WTC11 (cell line): Measurements from ENCODE around the gene TAAR8.

Source experiments
- CREB1 ChIP-seq: sonication (generic); formaldehyde crosslinking; IDR thresholded peaks from 2 replicates; pipeline ENCODE4 v1.8.0; 2023; ENCODE audit warnings: mild to moderate bottlenecking, missing genetic modification reagents
- NR2C2 ChIP-seq: sonication (generic); formaldehyde crosslinking; IDR thresholded peaks from 2 replicates; pipeline ENCODE4 v1.8.0; 2022; ENCODE audit warnings: mild to moderate bottlenecking, missing genetic modification reagents
- SMAD3 ChIP-seq: sonication (generic); formaldehyde crosslinking; IDR thresholded peaks from 2 replicates; pipeline ENCODE4 v1.8.0; 2022; ENCODE audit warnings: missing genetic modification reagents, mild to moderate bottlenecking, borderline replicate concordance
- TF ChIP-seq, protein P1 (sequence below): fragments of 200-600 bp; IDR thresholded peaks from 2 replicates; pipeline ENCODE4 v1.8.0; 2022; ENCODE audit warnings: antibody characterized with exemption

DNA sequence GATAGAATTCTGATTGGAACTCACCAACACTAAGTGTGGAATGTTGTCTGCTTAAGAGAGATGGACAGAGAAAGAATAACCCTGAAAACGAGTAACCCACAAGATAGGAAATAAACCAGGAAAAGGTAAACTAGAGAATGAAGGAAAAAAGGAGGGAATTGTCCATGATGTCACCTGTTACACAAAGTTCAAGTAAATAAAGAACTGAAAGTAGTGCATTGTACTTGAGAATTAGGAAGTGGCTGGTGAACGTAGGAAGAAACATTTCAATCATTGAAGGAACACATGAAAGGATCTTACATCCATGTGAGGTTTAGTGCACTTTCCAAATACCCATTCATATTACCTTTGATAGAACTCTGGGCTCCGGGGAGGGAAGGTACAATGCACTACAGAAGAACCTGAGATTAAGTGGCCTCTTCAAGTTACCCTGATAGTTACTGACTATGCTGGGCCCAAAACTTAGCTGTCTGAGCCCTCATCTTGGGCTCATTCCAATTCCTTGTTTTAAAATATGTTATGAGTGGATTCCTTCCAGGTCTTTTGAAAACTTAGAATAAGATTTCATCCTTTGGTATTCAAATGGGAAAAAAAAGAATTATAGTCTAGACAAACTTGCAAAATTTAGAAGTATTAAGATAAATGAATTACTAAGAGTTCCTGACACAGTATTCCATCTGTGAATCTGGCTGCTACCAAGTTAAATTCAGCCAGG is 38.5 kb upstream of the TAAR8 start:
- TF ChIP-seq, protein P1, sequence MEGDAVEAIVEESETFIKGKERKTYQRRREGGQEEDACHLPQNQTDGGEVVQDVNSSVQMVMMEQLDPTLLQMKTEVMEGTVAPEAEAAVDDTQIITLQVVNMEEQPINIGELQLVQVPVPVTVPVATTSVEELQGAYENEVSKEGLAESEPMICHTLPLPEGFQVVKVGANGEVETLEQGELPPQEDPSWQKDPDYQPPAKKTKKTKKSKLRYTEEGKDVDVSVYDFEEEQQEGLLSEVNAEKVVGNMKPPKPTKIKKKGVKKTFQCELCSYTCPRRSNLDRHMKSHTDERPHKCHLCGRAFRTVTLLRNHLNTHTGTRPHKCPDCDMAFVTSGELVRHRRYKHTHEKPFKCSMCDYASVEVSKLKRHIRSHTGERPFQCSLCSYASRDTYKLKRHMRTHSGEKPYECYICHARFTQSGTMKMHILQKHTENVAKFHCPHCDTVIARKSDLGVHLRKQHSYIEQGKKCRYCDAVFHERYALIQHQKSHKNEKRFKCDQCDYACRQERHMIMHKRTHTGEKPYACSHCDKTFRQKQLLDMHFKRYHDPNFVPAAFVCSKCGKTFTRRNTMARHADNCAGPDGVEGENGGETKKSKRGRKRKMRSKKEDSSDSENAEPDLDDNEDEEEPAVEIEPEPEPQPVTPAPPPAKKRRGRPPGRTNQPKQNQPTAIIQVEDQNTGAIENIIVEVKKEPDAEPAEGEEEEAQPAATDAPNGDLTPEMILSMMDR = no peak
- TF ChIP-seq CREB1 (no peak), NR2C2 (CRISPR knock-in tag) (no peak), SMAD3 (CRISPR knock-in tag) (no peak)
